K562 (cell line): Measurements from ENCODE around the gene AKAP12. TPM values are rescaled to one million over a fixed set of nuclear protein-coding genes. Genes with fewer than 3 reads are reported as not detected.

Experiments used
- CC2D1A ChIP-seq: fragments of 450-650 bp; IDR thresholded peaks from 2 replicates; pipeline ENCODE4 v1.6.1; 2017; ENCODE audit warnings: mild to moderate bottlenecking
- DACH1 ChIP-seq: fragments of 450-650 bp; IDR thresholded peaks from 2 replicates; pipeline ENCODE4 v1.6.1; 2018; ENCODE audit not compliant: partially characterized antibody
- EP300 ChIP-seq: IDR thresholded peaks from 2 replicates; pipeline ENCODE4 v1.6.1; 2012; ENCODE audit warnings: low read length, improper control_type of control experiment
- HCFC1 ChIP-seq: IDR thresholded peaks from 2 replicates; pipeline ENCODE4 v1.6.1; 2012; ENCODE audit warnings: low read depth, low read length, improper control_type of control experiment
- HDAC6 ChIP-seq: IDR thresholded peaks from 2 replicates; pipeline ENCODE4 v1.6.1; 2012; ENCODE audit warnings: low read depth, mild to moderate bottlenecking, control low read depth, inconsistent platforms, low read length, moderate library complexity
- HIVEP1 ChIP-seq: fragments of 250-450 bp; sonication (Bioruptor Pico); IDR thresholded peaks from 2 replicates; pipeline ENCODE4 v1.4.0; 2020; ENCODE audit warnings: mild to moderate bottlenecking
- HMG20B ChIP-seq: fragments of 250-450 bp; sonication (Bioruptor Pico); IDR thresholded peaks from 2 replicates; pipeline ENCODE4 v1.5.0; 2021; ENCODE audit warnings: mild to moderate bottlenecking
- POLR2A ChIP-seq: fragments of 450-650 bp; conservative IDR thresholded peaks from 2 replicates; pipeline ENCODE4 v1.6.1; 2016
- POLR2H ChIP-seq: IDR thresholded peaks from 2 replicates; pipeline ENCODE4 v1.6.1; 2016; ENCODE audit warnings: missing genetic modification characterization, low read depth, mild to moderate bottlenecking, control low read depth, missing compliant biosample characterization, moderate library complexity
- RBFOX2 ChIP-seq: fragments of 200-400 bp; formaldehyde crosslinking; IDR thresholded peaks from 2 replicates; pipeline ENCODE4 v1.6.1; 2017; ENCODE audit warnings: low read depth, mild to moderate bottlenecking, low read length, moderate library complexity
- SIN3B ChIP-seq: fragments of 450-650 bp; IDR thresholded peaks from 2 replicates; pipeline ENCODE4 v1.6.1; 2017; ENCODE audit warnings: low read depth, mild to moderate bottlenecking, moderate library complexity
- SMAD2 ChIP-seq: fragments of 150-350 bp; IDR thresholded peaks from 2 replicates; pipeline ENCODE4 v1.6.1; 2014; ENCODE audit warnings: low read depth, mild to moderate bottlenecking, low read length
- TAF7 ChIP-seq: fragments of 450-650 bp; IDR thresholded peaks from 2 replicates; pipeline ENCODE4 v1.6.1; 2016; ENCODE audit warnings: missing genetic modification characterization, missing compliant biosample characterization
- TCF7 ChIP-seq: sonication (generic); IDR thresholded peaks from 2 replicates; pipeline ENCODE4 v1.6.1; 2016; ENCODE audit warnings: antibody characterized with exemption, borderline replicate concordance
- TEAD1 ChIP-seq, 2 experiments: fragments of 450-650 bp in 1 of 2; sonication (generic) in 1 of 2; formaldehyde crosslinking; IDR thresholded peaks; 2 replicates each; pipeline versions ENCODE4 v1.4.0 to v1.8.0; 2020 to 2022; ENCODE audit warnings: mild to moderate bottlenecking in 2 of 2, missing genetic modification reagents in 1 of 2
- TOE1 ChIP-seq, 2 experiments: fragments of 450-650 bp in 1 of 2; sonication (generic) in 1 of 2; formaldehyde crosslinking in 1 of 2; IDR thresholded peaks; 2 replicates each; pipeline versions ENCODE4 v1.7.1 to v1.8.0; 2016 to 2022; ENCODE audit warnings: borderline replicate concordance in 2 of 2, mild to moderate bottlenecking in 2 of 2, antibody characterized with exemption in 1 of 2, inconsistent platforms in 1 of 2, low read depth in 1 of 2, missing genetic modification reagents in 1 of 2, moderate library complexity in 1 of 2
- XRCC5 ChIP-seq: fragments of 200-400 bp; formaldehyde crosslinking; IDR thresholded peaks from 2 replicates; pipeline ENCODE4 v1.6.1; 2017; ENCODE audit warnings: low read depth, mild to moderate bottlenecking, low read length
- ZNF133 ChIP-seq: fragments of 250-450 bp; sonication (Bioruptor Pico); IDR thresholded peaks from 2 replicates; pipeline ENCODE4 v1.4.0; 2020; ENCODE audit warnings: mild to moderate bottlenecking
- ZNF143 ChIP-seq: sonication (generic); formaldehyde crosslinking; IDR thresholded peaks from 2 replicates; pipeline ENCODE4 v1.9.0; 2022; ENCODE audit warnings: mild to moderate bottlenecking, missing genetic modification reagents
- ZNF551 ChIP-seq: fragments of 250-450 bp; sonication (Bioruptor Pico); IDR thresholded peaks from 2 replicates; pipeline ENCODE4 v1.5.0; 2021; ENCODE audit warnings: mild to moderate bottlenecking, moderate library complexity
- ZSCAN32 ChIP-seq: fragments of 450-650 bp; formaldehyde crosslinking; IDR thresholded peaks from 2 replicates; pipeline ENCODE4 v1.4.0; 2020; ENCODE audit warnings: mild to moderate bottlenecking, moderate library complexity
- polyA plus RNA-seq, 8 experiments: library from polyadenylated mRNA; depleted of rRNA in 4 of 8; stranded (reverse) in 5 of 8; unstranded in 3 of 8; fragments of >200 nt; fragmentation: Nextera tagmentation in 2 of 8; fragmentation: Illumina TruSeq in 1 of 8; extraction: Ambion mirVana in 2 of 8; extraction: Trizol in 1 of 8; gene quantifications; 2 replicates each; pipeline versions ENCODE4 v1.2.1 to v1.2.3, GENCODE V29; 2011 to 2014; ENCODE audit warnings: inconsistent platforms in 1 of 8, missing spikeins in 1 of 8
- total RNA-seq, 7 experiments: library from RNA; depleted of rRNA in 6 of 7; stranded (reverse); fragments of >200 nt in 6 of 7; fragmentation: Illumina TruSeq in 2 of 7; extraction: Trizol in 2 of 7; gene quantifications; 2 replicates each; pipeline versions ENCODE4 v1.2.1 to v1.2.3, GENCODE V29; 2011 to 2021; ENCODE audit warnings: low replicate concordance in 1 of 7
- TF ChIP-seq, protein P1 (sequence below), 2 experiments: fragments of 450-650 bp in 1 of 2; sonication (generic) in 1 of 2; formaldehyde crosslinking; conservative IDR thresholded peaks; 2 replicates each; pipeline versions ENCODE4 v1.4.0 to v1.8.1; 2020 to 2022; ENCODE audit warnings: mild to moderate bottlenecking in 1 of 2, missing genetic modification reagents in 1 of 2
- TF ChIP-seq, protein P2 (sequence below), 3 experiments: fragments of 200-800 bp in 1 of 3; fragments of 250-450 bp in 1 of 3; fragments of 450-650 bp in 1 of 3; sonication (Bioruptor Pico) in 1 of 3; sonication (Bioruptor generic) in 1 of 3; formaldehyde crosslinking in 1 of 3; IDR thresholded peaks; 2 replicates each; pipeline versions ENCODE4 v1.6.1 to v1.8.0; 2016 to 2022; ENCODE audit warnings: mild to moderate bottlenecking in 2 of 3, missing genetic modification characterization in 2 of 3, missing compliant biosample characterization in 1 of 3, moderate library complexity in 1 of 3
- TF ChIP-seq, protein P3 (sequence below): fragments of 200-800 bp; sonication (Bioruptor generic); IDR thresholded peaks from 2 replicates; pipeline ENCODE4 v1.6.1; 2017; ENCODE audit warnings: missing genetic modification characterization, missing compliant biosample characterization

AKAP12 gene
- total and polyA plus RNA-seq, 9 of the 15 experiments (the other 6 are each of a cell fraction or from before 2014, with no cell fraction given) = 0.08 to 2.0 (median 0.62) TPM

GRCh38 chr6:151323791-151324487 lies 84.2 kb downstream of the AKAP12 start (continued):
- no peak for TF ChIP-seq HIVEP1 (CRISPR knock-in tag)
- no peak for TF ChIP-seq TCF7
- TF ChIP-seq TEAD1 (CRISPR knock-in tag; IDR thresholded peaks at IDR 0.05) = peak in 1 of 2 experiments; percentile 73; a peak in 1 of 4 replicates
- TF ChIP-seq POLR2A = no peak
- TF ChIP-seq, protein P1, sequence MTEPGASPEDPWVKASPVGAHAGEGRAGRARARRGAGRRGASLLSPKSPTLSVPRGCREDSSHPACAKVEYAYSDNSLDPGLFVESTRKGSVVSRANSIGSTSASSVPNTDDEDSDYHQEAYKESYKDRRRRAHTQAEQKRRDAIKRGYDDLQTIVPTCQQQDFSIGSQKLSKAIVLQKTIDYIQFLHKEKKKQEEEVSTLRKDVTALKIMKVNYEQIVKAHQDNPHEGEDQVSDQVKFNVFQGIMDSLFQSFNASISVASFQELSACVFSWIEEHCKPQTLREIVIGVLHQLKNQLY (CRISPR knock-in tag; conservative IDR thresholded peaks at IDR 0.05) = no peak
- TF ChIP-seq, protein P2, sequence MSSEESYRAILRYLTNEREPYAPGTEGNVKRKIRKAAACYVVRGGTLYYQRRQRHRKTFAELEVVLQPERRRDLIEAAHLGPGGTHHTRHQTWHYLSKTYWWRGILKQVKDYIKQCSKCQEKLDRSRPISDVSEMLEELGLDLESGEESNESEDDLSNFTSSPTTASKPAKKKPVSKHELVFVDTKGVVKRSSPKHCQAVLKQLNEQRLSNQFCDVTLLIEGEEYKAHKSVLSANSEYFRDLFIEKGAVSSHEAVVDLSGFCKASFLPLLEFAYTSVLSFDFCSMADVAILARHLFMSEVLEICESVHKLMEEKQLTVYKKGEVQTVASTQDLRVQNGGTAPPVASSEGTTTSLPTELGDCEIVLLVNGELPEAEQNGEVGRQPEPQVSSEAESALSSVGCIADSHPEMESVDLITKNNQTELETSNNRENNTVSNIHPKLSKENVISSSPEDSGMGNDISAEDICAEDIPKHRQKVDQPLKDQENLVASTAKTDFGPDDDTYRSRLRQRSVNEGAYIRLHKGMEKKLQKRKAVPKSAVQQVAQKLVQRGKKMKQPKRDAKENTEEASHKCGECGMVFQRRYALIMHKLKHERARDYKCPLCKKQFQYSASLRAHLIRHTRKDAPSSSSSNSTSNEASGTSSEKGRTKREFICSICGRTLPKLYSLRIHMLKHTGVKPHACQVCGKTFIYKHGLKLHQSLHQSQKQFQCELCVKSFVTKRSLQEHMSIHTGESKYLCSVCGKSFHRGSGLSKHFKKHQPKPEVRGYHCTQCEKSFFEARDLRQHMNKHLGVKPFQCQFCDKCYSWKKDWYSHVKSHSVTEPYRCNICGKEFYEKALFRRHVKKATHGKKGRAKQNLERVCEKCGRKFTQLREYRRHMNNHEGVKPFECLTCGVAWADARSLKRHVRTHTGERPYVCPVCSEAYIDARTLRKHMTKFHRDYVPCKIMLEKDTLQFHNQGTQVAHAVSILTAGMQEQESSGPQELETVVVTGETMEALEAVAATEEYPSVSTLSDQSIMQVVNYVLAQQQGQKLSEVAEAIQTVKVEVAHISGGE (CRISPR knock-in tag; IDR thresholded peaks at IDR 0.05) = no peak
- no peak for TF ChIP-seq SMAD2
- TF ChIP-seq ZNF551 (CRISPR knock-in tag) = no peak
- TF ChIP-seq EP300 = no peak
- TF ChIP-seq, protein P3, sequence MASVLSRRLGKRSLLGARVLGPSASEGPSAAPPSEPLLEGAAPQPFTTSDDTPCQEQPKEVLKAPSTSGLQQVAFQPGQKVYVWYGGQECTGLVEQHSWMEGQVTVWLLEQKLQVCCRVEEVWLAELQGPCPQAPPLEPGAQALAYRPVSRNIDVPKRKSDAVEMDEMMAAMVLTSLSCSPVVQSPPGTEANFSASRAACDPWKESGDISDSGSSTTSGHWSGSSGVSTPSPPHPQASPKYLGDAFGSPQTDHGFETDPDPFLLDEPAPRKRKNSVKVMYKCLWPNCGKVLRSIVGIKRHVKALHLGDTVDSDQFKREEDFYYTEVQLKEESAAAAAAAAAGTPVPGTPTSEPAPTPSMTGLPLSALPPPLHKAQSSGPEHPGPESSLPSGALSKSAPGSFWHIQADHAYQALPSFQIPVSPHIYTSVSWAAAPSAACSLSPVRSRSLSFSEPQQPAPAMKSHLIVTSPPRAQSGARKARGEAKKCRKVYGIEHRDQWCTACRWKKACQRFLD (CRISPR knock-in tag) = no peak
- no peak for TF ChIP-seq RBFOX2
- no peak for TF ChIP-seq SIN3B
- TF ChIP-seq ZNF143 (CRISPR knock-in tag) = 0 out of 2 replicates have a peak, but pooled peaks have one; percentile 39
- 0 out of 2 replicates have a peak, but pooled peaks have one; percentile 29 for TF ChIP-seq HCFC1
- TF ChIP-seq ZNF133 (CRISPR knock-in tag) = no peak
- TF ChIP-seq XRCC5 = peak; percentile 34; the same call in 1 of the 2 replicates
- TF ChIP-seq DACH1 = no peak
- no peak for TF ChIP-seq TOE1 (IDR thresholded peaks at IDR 0.05; ENCODE audit: borderline replicate concordance)
- TF ChIP-seq TOE1 (CRISPR knock-in tag; IDR thresholded peaks at IDR 0.05; ENCODE audit: borderline replicate concordance, low read depth) = no peak
- no peak for TF ChIP-seq HMG20B
- TF ChIP-seq CC2D1A = peak; percentile 92
- no peak for TF ChIP-seq ZSCAN32 (CRISPR knock-in tag)
- TF ChIP-seq POLR2H (tag) = no peak
- no peak for TF ChIP-seq HDAC6
- TF ChIP-seq TAF7 = no peak
